Caco-2 (cell line): ENCODE measurements around the gene TOE1. TPM values are rescaled to one million over a fixed set of nuclear protein-coding genes. Genes with fewer than 3 reads are reported as not detected.

Experiments used
- BruUV-seq: library from RNA; stranded (reverse); fragments of 400-500 nt; replicated peaks from 2 replicates; lab custom pipeline; 2021; lab: Mats Ljungman, UMichigan
- CTCF ChIA-PET: fragments of 300-600 bp; sonication (Branson Sonifier 250); formaldehyde crosslinking; loops from one replicate; lab custom pipeline; 2022; ENCODE audit warnings: antibody characterized with exemption; lab: Charles Lee
- POLR2A ChIA-PET: fragments of 300-600 bp; sonication (Branson Sonifier 250); formaldehyde crosslinking; loops from one replicate; lab custom pipeline; 2022; ENCODE audit warnings: antibody characterized with exemption; lab: Charles Lee
- DNase-seq, 2 experiments: peaks; one replicate each; pipeline versions ENCODE4 v3.0.0 to v3.0.0-alpha.2; 2020 to 2022
- H3K27me3 ChIP-seq: replicated peaks from 2 replicates; pipeline ENCODE4 v1.6.0; 2011; ENCODE audit warnings: low read length; ENCODE audit not compliant: control insufficient read depth, insufficient read depth
- H3K36me3 ChIP-seq: 2 replicates; pipeline ENCODE4 v1.5.1; 2011; ENCODE audit warnings: low read length; ENCODE audit not compliant: control insufficient read depth, insufficient read depth
- H3K4me1 ChIP-seq: fragments of 250-450 bp; sonication (Bioruptor Pico); 2 replicates; pipeline ENCODE4 v1.5.1; 2020; ENCODE audit warnings: mild to moderate bottlenecking
- H3K4me3 ChIP-seq: 2 replicates; pipeline ENCODE4 v1.5.1; 2011; ENCODE audit warnings: low read depth, mild to moderate bottlenecking, control low read depth, low read length
- H3K9me3 ChIP-seq: fragments of 250-450 bp; sonication (Bioruptor Pico); 2 replicates; pipeline ENCODE4 v1.5.1; 2020; ENCODE audit warnings: mild to moderate bottlenecking, moderate library complexity
- H3K27ac Mint-ChIP-seq: one replicate; pipeline ENCODE4 v1.8.0; 2022; ENCODE audit warnings: mixed read lengths; ENCODE audit not compliant: unreplicated experiment
- H3K27me3 Mint-ChIP-seq: one replicate; pipeline ENCODE4 v1.8.0; 2022; ENCODE audit warnings: mixed read lengths; ENCODE audit not compliant: insufficient read depth, unreplicated experiment
- H3K36me3 Mint-ChIP-seq: one replicate; pipeline ENCODE4 v1.8.0; 2022; ENCODE audit warnings: mild to moderate bottlenecking, mixed read lengths; ENCODE audit not compliant: insufficient read depth, unreplicated experiment
- H3K4me1 Mint-ChIP-seq: one replicate; pipeline ENCODE4 v1.8.0; 2022; ENCODE audit warnings: low read depth, mixed read lengths; ENCODE audit not compliant: unreplicated experiment
- H3K4me3 Mint-ChIP-seq: one replicate; pipeline ENCODE4 v1.8.0; 2022; ENCODE audit warnings: mild to moderate bottlenecking, moderate library complexity, mixed read lengths; ENCODE audit not compliant: unreplicated experiment
- H3K9me3 Mint-ChIP-seq: one replicate; pipeline ENCODE4 v1.8.0; 2022; ENCODE audit warnings: mixed read lengths; ENCODE audit not compliant: unreplicated experiment
- CTCF ChIP-seq, 2 experiments: fragments of 200-600 bp in 1 of 2; IDR thresholded peaks; 1 replicate in 1 of 2; 2 replicates in 1 of 2; pipeline versions ENCODE4 v1.5.1 to v1.8.0; 2011 to 2022; ENCODE audit warnings: antibody characterized with exemption in 1 of 2, control low read depth in 1 of 2, inconsistent platforms in 1 of 2, low read depth in 1 of 2, low read length in 1 of 2, mild to moderate bottlenecking in 1 of 2, moderate library complexity in 1 of 2; ENCODE audit not compliant: insufficient read depth in 1 of 2, severe bottlenecking in 1 of 2, unreplicated experiment in 1 of 2
- intact Hi-C: fragments of 100-400 bp; cut with micrococcal nuclease; formaldehyde crosslinking; loops from one replicate; pipeline ENCODE4 v1.10.0; 2022; ENCODE audit not compliant: unreplicated experiment
- total RNA-seq: library from RNA; stranded (reverse); gene quantifications from 2 replicates; pipeline ENCODE4 v1.2.3, GENCODE V29; 2022

Gene TOE1
- total RNA-seq, 1 experiment from 2014 or later, result 15.5 TPM

- Histone ChIP-seq H3K36me3 (no peaks in the 10 kb centered on the region), H3K4me3 (no peak overlapping the region), H3K9me3 (no peaks in the 10 kb centered on the region), H3K4me1 (peaks cover 7% of the 10 kb centered on the region; the same call in 1 of the 2 replicates), H3K27me3 (no peaks in the 10 kb centered on the region)
- peaks cover 16% of the 10 kb centered on the region for H3K4me1 Mint-ChIP-seq
- intact Hi-C loops, result loop anchor here (1.0 to 10.0 kb wide), 4 partner anchors 70 to 466 kb away; no protein-coding TSS in a partner anchor
- TF ChIP-seq CTCF (IDR thresholded peaks at IDR 0.05; ENCODE audit: insufficient read depth in 1 of 2, low read depth in 1 of 2, low read length in 1 of 2, severe bottlenecking in 1 of 2, unreplicated experiment in 1 of 2), result no peak
- CTCF ChIA-PET, result interaction anchor here (1.2 to 3.2 kb wide), 3 partner anchors 283 to 288 kb away, joined by 9 to 16 read pairs (median 14); partner anchors contain the start of gene UROD
- POLR2A ChIA-PET, result no interaction called here
- no peaks in the 10 kb centered on the region for H3K9me3 Mint-ChIP-seq
- no peak overlapping the region for H3K4me3 Mint-ChIP-seq
- no TSS peak for BruUV-seq
- no peak overlapping the region for H3K27ac Mint-ChIP-seq
- peaks cover 5% of the 10 kb centered on the region for H3K36me3 Mint-ChIP-seq
- no peak for DNase-seq
- H3K27me3 Mint-ChIP-seq, result no peaks in the 10 kb centered on the region
Observed at GRCh38 chr1:45300669-45300997, 39.3 kb upstream of the TOE1 start.

- no peaks in the 10 kb centered on the region for H3K36me3 ChIP-seq
- Mint-ChIP-seq H3K27ac (no peak overlapping the region), H3K27me3 (no peaks in the 10 kb centered on the region), H3K9me3 (no peaks in the 10 kb centered on the region), H3K36me3 (peaks cover 5% of the 10 kb centered on the region), H3K4me1 (peaks cover 22% of the 10 kb centered on the region), H3K4me3 (peak overlapping the region; percentile 77)
- no peak for DNase-seq
- POLR2A ChIA-PET, result interaction anchor here (0.6 to 1.2 kb wide), 8 partner anchors 37 to 571 kb away, joined by 4 to 43 read pairs (median 10); partner anchors contain the start of genes EIF2B3, HECTD3, MMACHC and MUTYH
- CTCF ChIA-PET, result interaction anchor here (0.6 to 1.5 kb wide), 5 partner anchors 30 to 576 kb away, joined by 3 to 20 read pairs (median 5); partner anchors contain the start of genes CCDC163, HECTD3, MMACHC and UROD
- BruUV-seq, result no TSS peak
- no peak for TF ChIP-seq CTCF (IDR thresholded peaks at IDR 0.05; ENCODE audit: insufficient read depth in 1 of 2, low read depth in 1 of 2, low read length in 1 of 2, severe bottlenecking in 1 of 2, unreplicated experiment in 1 of 2)
- no peaks in the 10 kb centered on the region for H3K27me3 ChIP-seq
- intact Hi-C loops, result loop anchor here (1.0 to 10.0 kb wide), 4 partner anchors 27 to 468 kb away; partner anchors contain the start of gene TESK2
- no peaks in the 10 kb centered on the region for H3K9me3 ChIP-seq
- H3K4me3 ChIP-seq, result peak overlapping the region; percentile 42
- H3K4me1 ChIP-seq, result peaks cover 7% of the 10 kb centered on the region; the same call in 1 of the 2 replicates
Observed at GRCh38 chr1:45302505-45303150, 37.3 kb upstream of the TOE1 start.

- Mint-ChIP-seq H3K9me3 (no peaks in the 10 kb centered on the region), H3K36me3 (peaks cover 5% of the 10 kb centered on the region), H3K27me3 (no peaks in the 10 kb centered on the region), H3K4me3 (peak overlapping the region; percentile 77), H3K27ac (peak overlapping the region; percentile 87), H3K4me1 (peaks cover 22% of the 10 kb centered on the region)
- Histone ChIP-seq H3K9me3 (no peaks in the 10 kb centered on the region), H3K36me3 (no peaks in the 10 kb centered on the region), H3K4me1 (peaks cover 7% of the 10 kb centered on the region; the same call in 1 of the 2 replicates), H3K27me3 (no peaks in the 10 kb centered on the region), H3K4me3 (peak overlapping the region; percentile 78)
- TF ChIP-seq CTCF (IDR thresholded peaks at IDR 0.05; ENCODE audit: insufficient read depth in 1 of 2, low read depth in 1 of 2, low read length in 1 of 2, severe bottlenecking in 1 of 2, unreplicated experiment in 1 of 2), result peak; percentile 47 to 68
- peak; percentile 93 to 97 for DNase-seq
- TSS peak; percentile 87 for BruUV-seq
- POLR2A ChIA-PET, result interaction anchor here (0.6 to 1.2 kb wide), 39 partner anchors 12 to 751 kb away, joined by 3 to 43 read pairs (median 5); partner anchors contain the start of genes BTBD19, EIF2B3, HECTD3 and HPDL
- CTCF ChIA-PET, result interaction anchor here (0.6 to 1.5 kb wide), 26 partner anchors 11 to 1091 kb away, joined by 3 to 26 read pairs (median 5); partner anchors contain the start of genes CCDC163, HECTD3, HPDL and MMACHC
- intact Hi-C loops, result loop anchor here (1.0 to 10.0 kb wide), 4 partner anchors 26 to 469 kb away; partner anchors contain the start of gene TESK2
Observed at GRCh38 chr1:45303520-45304310, 36.3 kb upstream of the TOE1 start.
